NCI-H2029 treated with DMSO at 0.1 percent for 48 hours (cell line): ENCODE data around the gene CDK12.
"Not testable (repeated sequence)": the region's sequence is repeated elsewhere in the genome, so short reads cannot be mapped to it uniquely, and the experiment has no call there.

Source experiments
- DNase-seq: peaks from one replicate; lab custom pipeline; 2025; lab: John Stamatoyannopoulos, UW

CDK12 gene

GRCh38 chr17:39507511-39507910 is 46.2 kb downstream of the CDK12 start:
- DNase-seq = no peak

- no peak for DNase-seq
Measured at GRCh38 chr17:39508987-39509386, 47.7 kb downstream of the CDK12 start.

- DNase-seq = no peak
Measured at GRCh38 chr17:39513309-39513708, 52.0 kb downstream of the CDK12 start.

- DNase-seq = no peak
Measured at GRCh38 chr17:39513915-39514314, 52.6 kb downstream of the CDK12 start.

GRCh38 chr17:39517224-39517623 is 55.9 kb downstream of the CDK12 start:
- no peak for DNase-seq

- no peak for DNase-seq
Measured at GRCh38 chr17:39525801-39526506, 64.7 kb downstream of the CDK12 start.

GRCh38 chr17:39527220-39527813 is 66.0 kb downstream of the CDK12 start:
- DNase-seq = no peak

GRCh38 chr17:39529455-39529854 is 68.2 kb downstream of the CDK12 start:
- DNase-seq = no peak

- DNase-seq = no peak
Measured at GRCh38 chr17:39530513-39530912, 69.2 kb downstream of the CDK12 start.

GRCh38 chr17:39531252-39531651 is 70.0 kb downstream of the CDK12 start:
- DNase-seq = no peak

GRCh38 chr17:39533891-39534290 is 72.6 kb downstream of the CDK12 start:
- no peak for DNase-seq

GRCh38 chr17:39534768-39535405 is 73.6 kb downstream of the CDK12 start:
- no peak for DNase-seq

GRCh38 chr17:39536468-39536867 is 75.2 kb downstream of the CDK12 start:
- no peak for DNase-seq

GRCh38 chr17:39537364-39537763 is 76.1 kb downstream of the CDK12 start:
- not testable (repeated sequence) for DNase-seq

GRCh38 chr17:39538866-39539265 is 77.6 kb downstream of the CDK12 start:
- DNase-seq = no peak

GRCh38 chr17:39540611-39541010 is 79.3 kb downstream of the CDK12 start:
- no peak for DNase-seq

- DNase-seq = no peak
Measured at GRCh38 chr17:39541652-39542051, 80.4 kb downstream of the CDK12 start.

GRCh38 chr17:39543176-39543575 is 81.9 kb downstream of the CDK12 start:
- no peak for DNase-seq

GRCh38 chr17:39543664-39544063 is 82.4 kb downstream of the CDK12 start:
- DNase-seq = no peak

GRCh38 chr17:39544361-39544760 is 83.1 kb downstream of the CDK12 start:
- not testable (repeated sequence) for DNase-seq

GRCh38 chr17:39547713-39548478 is 86.6 kb downstream of the CDK12 start:
- no peak for DNase-seq

GRCh38 chr17:39548494-39549225 is 87.4 kb downstream of the CDK12 start:
- no peak for DNase-seq
